ENCODE results near the gene MIA2.

DNA sequence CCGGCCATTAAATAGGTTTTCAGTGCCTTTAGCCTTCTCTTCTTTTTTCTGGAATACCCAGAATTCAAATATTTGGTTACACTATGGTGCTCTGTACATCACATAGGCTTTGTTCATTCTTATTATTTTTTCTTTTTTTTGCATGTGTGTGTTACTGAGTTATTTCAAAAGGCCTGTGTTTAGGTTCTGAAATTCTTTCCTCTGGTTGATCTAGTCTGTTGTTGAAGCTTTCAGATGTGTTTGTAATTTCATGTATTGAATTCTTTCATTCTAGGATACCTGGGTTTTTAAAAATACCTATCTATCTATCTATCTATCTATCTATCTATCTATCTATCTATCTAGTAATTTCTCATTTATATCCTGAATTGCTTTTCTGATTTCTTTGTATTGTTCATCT is 131.6 kb downstream of the MIA2 start:
- TF ChIP-seq CTCF (conservative IDR thresholded peaks at IDR 0.05; ENCODE audit: low read depth in 2 of 2), result no peak
- no peak for TF ChIP-seq ZNF114 (CRISPR knock-in tag; IDR thresholded peaks at IDR 0.05)
- no peak for TF ChIP-seq EZH2phosphoT487 (IDR thresholded peaks at IDR 0.05; ENCODE audit: unreplicated experiment)
- TF ChIP-seq EZH2 (IDR thresholded peaks at IDR 0.05; ENCODE audit: low read depth, unreplicated experiment), result no peak
- no peak for TF ChIP-seq NANOG (IDR thresholded peaks at IDR 0.05; ENCODE audit: borderline replicate concordance)
- no peak for TF ChIP-seq REST (IDR thresholded peaks at IDR 0.05; ENCODE audit: unreplicated experiment)
- no peak for TF ChIP-seq POLR2AphosphoS5 (IDR thresholded peaks at IDR 0.05; ENCODE audit: low read depth)
- no peak for TF ChIP-seq JUNB (IDR thresholded peaks at IDR 0.05; ENCODE audit: unreplicated experiment)
- TF ChIP-seq ZNF462 (CRISPR knock-in tag; IDR thresholded peaks at IDR 0.05), result no peak
- TF ChIP-seq CREB1 (CRISPR knock-in tag; IDR thresholded peaks at IDR 0.05; ENCODE audit: low read depth), result no peak
- TF ChIP-seq, protein P1, sequence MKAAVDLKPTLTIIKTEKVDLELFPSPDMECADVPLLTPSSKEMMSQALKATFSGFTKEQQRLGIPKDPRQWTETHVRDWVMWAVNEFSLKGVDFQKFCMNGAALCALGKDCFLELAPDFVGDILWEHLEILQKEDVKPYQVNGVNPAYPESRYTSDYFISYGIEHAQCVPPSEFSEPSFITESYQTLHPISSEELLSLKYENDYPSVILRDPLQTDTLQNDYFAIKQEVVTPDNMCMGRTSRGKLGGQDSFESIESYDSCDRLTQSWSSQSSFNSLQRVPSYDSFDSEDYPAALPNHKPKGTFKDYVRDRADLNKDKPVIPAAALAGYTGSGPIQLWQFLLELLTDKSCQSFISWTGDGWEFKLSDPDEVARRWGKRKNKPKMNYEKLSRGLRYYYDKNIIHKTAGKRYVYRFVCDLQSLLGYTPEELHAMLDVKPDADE (IDR thresholded peaks at IDR 0.05), result no peak
- TF ChIP-seq ZNF331 (CRISPR knock-in tag; IDR thresholded peaks at IDR 0.05; ENCODE audit: low read depth), result no peak
